Prostate gland (tissue), 2 donors: ENCODE results near the gene ARHGAP21. TPM values are rescaled to one million over a fixed set of nuclear protein-coding genes. Genes with fewer than 3 reads are reported as not detected.

Experiments used
- DNase-seq: peaks from one replicate; pipeline ENCODE4 v3.0.0-alpha.2; 2019; ENCODE audit warnings: low spot score
- H3K27ac ChIP-seq, 2 donors: fragments of 200-600 bp; sonication (generic); 2 replicates each; pipeline ENCODE4 v1.5.1; 2017 to 2019
- H3K27me3 ChIP-seq: fragments of 200-600 bp; sonication (generic); replicated peaks from 2 replicates; pipeline ENCODE4 v1.5.1; 2019; ENCODE audit not compliant: insufficient read depth
- H3K36me3 ChIP-seq, 2 donors: fragments of 200-600 bp; sonication (generic); 1 replicate in 1 of 2; 2 replicates in 1 of 2; pipeline versions ENCODE4 v1.5.1 to v1.8.1; 2017 to 2019
- H3K4me1 ChIP-seq: fragments of 200-600 bp; sonication (generic); replicated peaks from 2 replicates; pipeline ENCODE4 v1.5.1; 2019
- H3K4me3 ChIP-seq, 2 donors: fragments of 200-600 bp; sonication (generic); 2 replicates each; pipeline ENCODE4 v1.5.1; 2017 to 2019
- H3K9me3 ChIP-seq: fragments of 200-600 bp; sonication (generic); 2 replicates; pipeline ENCODE4 v1.5.1; 2017
- CTCF ChIP-seq, 4 experiments: fragments of 200-600 bp in 2 of 4; fragments of 450-650 bp in 2 of 4; sonication (generic) in 2 of 4; IDR thresholded peaks; 1 replicate in 3 of 4; 2 replicates in 1 of 4; pipeline ENCODE4 v1.5.1; 2016 to 2019; ENCODE audit warnings: antibody characterized with exemption in 4 of 4, mild to moderate bottlenecking in 2 of 4, moderate library complexity in 2 of 4
- POLR2A ChIP-seq: fragments of 450-650 bp; IDR thresholded peaks from one replicate; pipeline ENCODE4 v1.6.1; 2016; ENCODE audit warnings: antibody characterized with exemption, mild to moderate bottlenecking
- POLR2AphosphoS5 ChIP-seq: sonication (generic); formaldehyde crosslinking; IDR thresholded peaks from one replicate; pipeline ENCODE4 v1.6.1; 2017; ENCODE audit warnings: antibody characterized with exemption
- WGBS: methylation state at CpG from one replicate; pipeline ENCODE4 v1.1.5; 2018; 5-methylcytosine and 5-hydroxymethylcytosine counted together
- intact Hi-C: fragments of 100-400 bp; cut with DNase I; formaldehyde crosslinking; loops from one replicate; pipeline ENCODE4 v1.14.2; 2022
- total RNA-seq, 2 donors: library from RNA; depleted of rRNA; stranded (reverse); fragments of >200 nt; gene quantifications; one replicate each; pipeline ENCODE4 v1.1.0, GENCODE V29; 2016

ARHGAP21 gene
- total RNA-seq, 2 donors from 2014 or later, result 42.3 to 44.3 TPM

- H3K4me3 ChIP-seq, result no peak overlapping the region
- intact Hi-C loops, result no loop called here
- H3K9me3 ChIP-seq, result no peaks in the 10 kb centered on the region
- no peaks in the 10 kb centered on the region for H3K4me1 ChIP-seq
- no peaks in the 10 kb centered on the region for H3K27me3 ChIP-seq
- H3K27ac ChIP-seq, result no peak overlapping the region
- WGBS, result 90% methylated on average over 6 of the region's 6 CpGs
- no peak for DNase-seq
- TF ChIP-seq CTCF (IDR thresholded peaks at IDR 0.05), result no peak
- no peak for TF ChIP-seq POLR2AphosphoS5
- no peak for TF ChIP-seq POLR2A
- H3K36me3 ChIP-seq, result no peaks in the 10 kb centered on the region
These were observed 22.7 kb downstream of the ARHGAP21 start for GRCh38 chr10:24700948-24701347.

GRCh38 chr10:24698270-24698669 lies 25.4 kb downstream of the ARHGAP21 start:
- no peak overlapping the region for H3K27ac ChIP-seq
- 97% methylated on average over 3 of the region's 3 CpGs for WGBS
- H3K27me3 ChIP-seq, result no peaks in the 10 kb centered on the region
- no peaks in the 10 kb centered on the region for H3K9me3 ChIP-seq
- TF ChIP-seq POLR2A (no peak), CTCF (IDR thresholded peaks at IDR 0.05) (no peak), POLR2AphosphoS5 (no peak)
- no peaks in the 10 kb centered on the region for H3K36me3 ChIP-seq
- intact Hi-C loops, result no loop called here
- no peak for DNase-seq
- H3K4me3 ChIP-seq, result no peak overlapping the region
- H3K4me1 ChIP-seq, result no peaks in the 10 kb centered on the region

GRCh38 chr10:24697080-24697479 lies 26.6 kb downstream of the ARHGAP21 start:
- TF ChIP-seq POLR2A (no peak), POLR2AphosphoS5 (no peak), CTCF (IDR thresholded peaks at IDR 0.05) (no peak)
- H3K36me3 ChIP-seq, result no peaks in the 10 kb centered on the region
- H3K27ac ChIP-seq, result no peak overlapping the region
- no peaks in the 10 kb centered on the region for H3K9me3 ChIP-seq
- intact Hi-C loops, result no loop called here
- WGBS, result 96% methylated on average over 2 of the region's 2 CpGs
- DNase-seq, result no peak
- no peak overlapping the region for H3K4me3 ChIP-seq
- no peaks in the 10 kb centered on the region for H3K4me1 ChIP-seq
- no peaks in the 10 kb centered on the region for H3K27me3 ChIP-seq

GRCh38 chr10:24695452-24695851 lies 28.2 kb downstream of the ARHGAP21 start:
- Histone ChIP-seq H3K27me3 (no peaks in the 10 kb centered on the region), H3K9me3 (no peaks in the 10 kb centered on the region), H3K36me3 (no peaks in the 10 kb centered on the region), H3K4me3 (no peak overlapping the region), H3K27ac (no peak overlapping the region), H3K4me1 (no peaks in the 10 kb centered on the region)
- DNase-seq, result no peak
- no peak for TF ChIP-seq CTCF (IDR thresholded peaks at IDR 0.05)
- TF ChIP-seq POLR2AphosphoS5, result no peak
- no peak for TF ChIP-seq POLR2A
- WGBS, result 84% methylated on average over 3 of the region's 3 CpGs
- intact Hi-C loops, result no loop called here

GRCh38 chr10:24694086-24694485 lies 29.6 kb downstream of the ARHGAP21 start:
- TF ChIP-seq POLR2A (no peak), POLR2AphosphoS5 (no peak), CTCF (IDR thresholded peaks at IDR 0.05) (no peak)
- 100% methylated on average over 5 of the region's 5 CpGs for WGBS
- H3K4me3 ChIP-seq, result no peak overlapping the region
- no peaks in the 10 kb centered on the region for H3K4me1 ChIP-seq
- no peaks in the 10 kb centered on the region for H3K9me3 ChIP-seq
- intact Hi-C loops, result no loop called here
- H3K36me3 ChIP-seq, result no peaks in the 10 kb centered on the region
- H3K27me3 ChIP-seq, result no peaks in the 10 kb centered on the region
- DNase-seq, result no peak
- H3K27ac ChIP-seq, result no peak overlapping the region
